HCT116 (cell line): ENCODE data around the gene LSAMP. TPM values are rescaled to one million over a fixed set of nuclear protein-coding genes. Genes with fewer than 3 reads are reported as not detected.

ENCODE experiments used
- ATAC-seq: fragments of 200-7000 bp; cut with Tn5 transposase; 2 replicates; pipeline ENCODE4 v1.9.1; 2020; ENCODE audit warnings: mild to moderate bottlenecking, moderate library complexity
- BruUV-seq: library from RNA; stranded (reverse); fragments of 400-500 nt; replicated peaks from 2 replicates; lab custom pipeline; 2021; lab: Mats Ljungman, UMichigan
- CTCF ChIA-PET: fragments of 300-600 bp; sonication (Branson Sonifier 250); formaldehyde crosslinking; loops from one replicate; lab custom pipeline; 2021; ENCODE audit warnings: antibody characterized with exemption; lab: Charles Lee
- POLR2A ChIA-PET: fragments of 300-600, 350-600 bp; sonication (Branson Sonifier 250); formaldehyde crosslinking; loops from one replicate; lab custom pipeline; 2021; ENCODE audit warnings: antibody characterized with exemption; lab: Charles Lee
- RAD21 ChIA-PET, 2 experiments: fragments of 300-600 bp; sonication (Branson Sonifier 250); formaldehyde crosslinking; loops; one replicate each; lab custom pipeline; 2023; ENCODE audit warnings: low total read pairs in 2 of 2; ENCODE audit not compliant: uncharacterized antibody in 2 of 2, unreplicated experiment in 2 of 2, low non-redundant PET in 1 of 2; lab: Charles Lee
- DNase-seq: peaks from one replicate; pipeline ENCODE4 v3.0.0-alpha.2; 2010; ENCODE audit warnings: low read depth, low spot score
- H2AFZ ChIP-seq: fragments of 200-600 bp; shearing (Covaris generic), sonication (generic); 2 replicates; pipeline ENCODE4 v1.6.1; 2017; ENCODE audit warnings: low read depth, mixed run types, mixed read lengths, antibody characterized with exemption, low read length; ENCODE audit not compliant: poor library complexity, severe bottlenecking
- H3K27ac ChIP-seq: 2 replicates; pipeline ENCODE4 v1.5.1; 2012; ENCODE audit warnings: low read depth, low read length
- H3K27me3 ChIP-seq: fragments of 200-600 bp; sonication (generic); 2 replicates; pipeline ENCODE4 v1.6.1; 2016; ENCODE audit warnings: mixed run types, low read length, mixed read lengths; ENCODE audit not compliant: insufficient read depth
- H3K36me3 ChIP-seq, 2 experiments: fragments of 200-500 bp in 1 of 2; fragments of 200-600 bp in 1 of 2; sonication (Bioruptor generic) in 1 of 2; sonication (generic) in 1 of 2; 2 replicates each; pipeline versions ENCODE4 v1.5.1 to v1.6.1; 2014 to 2016; ENCODE audit warnings: low read length in 2 of 2, inconsistent platforms in 1 of 2, mixed read lengths in 1 of 2, mixed run types in 1 of 2; ENCODE audit not compliant: insufficient read depth in 2 of 2, control insufficient read depth in 1 of 2
- H3K4me1 ChIP-seq, 2 experiments: fragments of 200-600 bp in 1 of 2; sonication (generic) in 1 of 2; 2 replicates each; pipeline versions ENCODE4 v1.5.1 to v1.6.1; 2012 to 2017; ENCODE audit warnings: low read length in 2 of 2, inconsistent platforms in 1 of 2, mild to moderate bottlenecking in 1 of 2, mixed read lengths in 1 of 2, mixed run types in 1 of 2, moderate library complexity in 1 of 2; ENCODE audit not compliant: insufficient read depth in 2 of 2, control insufficient read depth in 1 of 2
- H3K4me2 ChIP-seq: fragments of 200-600 bp; sonication (generic); 2 replicates; pipeline ENCODE4 v1.6.1; 2017; ENCODE audit warnings: mixed run types, low read length, mixed read lengths
- H3K4me3 ChIP-seq, 2 experiments: fragments of 200-600 bp in 1 of 2; sonication (generic) in 1 of 2; replicated peaks in 1 of 2; 2 replicates each; pipeline ENCODE4 v1.5.1; 2011 to 2016; ENCODE audit warnings: low read length in 2 of 2, control low read depth in 1 of 2, low read depth in 1 of 2, mild to moderate bottlenecking in 1 of 2, mixed read lengths in 1 of 2, mixed run types in 1 of 2
- H3K79me2 ChIP-seq: fragments of 200-600 bp; sonication (generic); 2 replicates; pipeline ENCODE4 v1.6.1; 2017; ENCODE audit warnings: mild to moderate bottlenecking, mixed run types, low read length, moderate library complexity, mixed read lengths; ENCODE audit not compliant: insufficient read depth
- H3K9ac ChIP-seq: fragments of 200-600 bp; sonication (generic); 2 replicates; pipeline ENCODE4 v1.6.1; 2016; ENCODE audit warnings: low read length, mixed read lengths
- H3K9me2 ChIP-seq: fragments of 200-600 bp; sonication (generic), shearing (Covaris generic); 2 replicates; pipeline ENCODE4 v1.6.1; 2017; ENCODE audit warnings: mixed run types, mild to moderate bottlenecking, moderate library complexity; ENCODE audit not compliant: insufficient read depth
- H3K9me3 ChIP-seq, 2 experiments: fragments of 200-500 bp in 1 of 2; fragments of 200-600 bp in 1 of 2; sonication (Bioruptor generic) in 1 of 2; sonication (generic) in 1 of 2; 2 replicates each; pipeline ENCODE4 v1.6.1; 2014 to 2017; ENCODE audit warnings: low read length in 2 of 2, mixed read lengths in 2 of 2, inconsistent platforms in 1 of 2, low read depth in 1 of 2, mild to moderate bottlenecking in 1 of 2, mixed run types in 1 of 2, moderate library complexity in 1 of 2; ENCODE audit not compliant: control insufficient read depth in 1 of 2, insufficient read depth in 1 of 2
- H4K20me1 ChIP-seq: fragments of 200-600 bp; sonication (generic), shearing (Covaris generic); 2 replicates; pipeline ENCODE4 v1.6.1; 2017; ENCODE audit warnings: mixed run types, mild to moderate bottlenecking, moderate library complexity; ENCODE audit not compliant: insufficient read depth
- ATF3 ChIP-seq: IDR thresholded peaks from 2 replicates; pipeline ENCODE4 v1.6.1; 2012
- ELF1 ChIP-seq: IDR thresholded peaks from 2 replicates; pipeline ENCODE4 v1.6.1; 2012; ENCODE audit warnings: low read depth, borderline replicate concordance
- EZH2 ChIP-seq: fragments of 200-600 bp; sonication (generic); IDR thresholded peaks from 2 replicates; pipeline ENCODE4 v1.6.1; 2017; ENCODE audit warnings: antibody characterized with exemption, mixed run types
- POLR2A ChIP-seq: IDR thresholded peaks from 2 replicates; pipeline ENCODE4 v1.7.0; 2011; ENCODE audit warnings: borderline replicate concordance; ENCODE audit not compliant: insufficient read depth, insufficient read length; ENCODE audit errors: extremely low read depth
- POLR2AphosphoS5 ChIP-seq: IDR thresholded peaks from 2 replicates; pipeline ENCODE4 v1.6.1; 2011; ENCODE audit warnings: mild to moderate bottlenecking, low read depth, low read length, moderate library complexity
- RAD21 ChIP-seq: IDR thresholded peaks from 2 replicates; pipeline ENCODE4 v1.6.1; 2012; ENCODE audit warnings: low read depth, mild to moderate bottlenecking
- SP1 ChIP-seq: IDR thresholded peaks from 2 replicates; pipeline ENCODE4 v1.6.1; 2012; ENCODE audit warnings: low read depth
- SRF ChIP-seq: IDR thresholded peaks from 2 replicates; pipeline ENCODE4 v1.6.1; 2012; ENCODE audit warnings: low read depth
- TCF7L2 ChIP-seq: IDR thresholded peaks from 2 replicates; pipeline ENCODE4 v1.7.0; 2011; ENCODE audit warnings: borderline replicate concordance, inconsistent platforms; ENCODE audit not compliant: insufficient read depth, insufficient read length; ENCODE audit errors: extremely low read depth
- ZBTB33 ChIP-seq: IDR thresholded peaks from 2 replicates; pipeline ENCODE4 v1.6.1; 2011; ENCODE audit warnings: mild to moderate bottlenecking, low read length, moderate library complexity; ENCODE audit not compliant: insufficient replicate concordance; ENCODE audit errors: extremely low read depth
- ZFX ChIP-seq: fragments of 450-650 bp; IDR thresholded peaks from 2 replicates; pipeline ENCODE4 v1.6.1; 2017
- ZNF274 ChIP-seq: fragments of 200-500 bp; sonication (Bioruptor generic); IDR thresholded peaks from 2 replicates; pipeline ENCODE4 v1.6.1; 2014; ENCODE audit warnings: mild to moderate bottlenecking, low read depth, low read length, inconsistent platforms
- intact Hi-C: fragments of 100-400 bp; cut with micrococcal nuclease; formaldehyde crosslinking; loops from 2 replicates; pipeline ENCODE4 v1.10.0; 2022
- total RNA-seq: library from RNA; stranded (reverse); gene quantifications from one replicate; pipeline ENCODE4 v1.2.1, GENCODE V29; 2021; ENCODE audit not compliant: unreplicated experiment

The LSAMP gene
- total RNA-seq, 1 experiment from 2014 or later = 0.25 TPM

GRCh38 chr3:115968871-115969270, 476.4 kb downstream of the LSAMP start:
- DNase-seq (no peak), ATAC-seq (no peak)
- no peak overlapping the region for H3K9ac ChIP-seq
- H3K27me3 ChIP-seq = no peaks in the 10 kb centered on the region
- H3K9me2 ChIP-seq = no peaks in the 10 kb centered on the region
- intact Hi-C loops = no loop called here
- no peaks in the 10 kb centered on the region for H3K36me3 ChIP-seq
- no peak overlapping the region for H3K4me2 ChIP-seq
- H3K27ac ChIP-seq = no peak overlapping the region
- BruUV-seq = no TSS peak
- H3K9me3 ChIP-seq = no peaks in the 10 kb centered on the region
- ChIA-PET RAD21 (no interaction called here), POLR2A (no interaction called here), CTCF (no interaction called here)
- no peaks in the 10 kb centered on the region for H3K4me1 ChIP-seq
- no peak overlapping the region for H3K4me3 ChIP-seq
- no peak overlapping the region for H2AFZ ChIP-seq
- H3K79me2 ChIP-seq = no peaks in the 10 kb centered on the region
- no peak for TF ChIP-seq SP1
- no peak for TF ChIP-seq RAD21
- no peaks in the 10 kb centered on the region for H4K20me1 ChIP-seq

- no peaks in the 10 kb centered on the region for H3K4me1 ChIP-seq
- H3K27me3 ChIP-seq = peaks cover 27% of the 10 kb centered on the region
- DNase-seq (no peak), ATAC-seq (no peak)
- RAD21 ChIA-PET = no interaction called here
- no peaks in the 10 kb centered on the region for H3K9me2 ChIP-seq
- no peak overlapping the region for H2AFZ ChIP-seq
- H3K9me3 ChIP-seq = no peaks in the 10 kb centered on the region
- no peak overlapping the region for H3K4me2 ChIP-seq
- POLR2A ChIA-PET = no interaction called here
- no peaks in the 10 kb centered on the region for H3K36me3 ChIP-seq
- intact Hi-C loops = no loop called here
- TF ChIP-seq ELF1 (no peak), EZH2 (no peak), RAD21 (no peak), ZBTB33 (no peak), TCF7L2 (no peak), POLR2A (no peak), POLR2AphosphoS5 (no peak), SRF (no peak), ZNF274 (no peak), ATF3 (no peak), ZFX (no peak)
- TF ChIP-seq, all 23 proteins: peak for 0
- no peaks in the 10 kb centered on the region for H3K79me2 ChIP-seq
- no peaks in the 10 kb centered on the region for H4K20me1 ChIP-seq
- no peak overlapping the region for H3K4me3 ChIP-seq
- no TSS peak for BruUV-seq
- no peak overlapping the region for H3K27ac ChIP-seq
- H3K9ac ChIP-seq = no peak overlapping the region
- CTCF ChIA-PET = no interaction called here
These were observed 483.9 kb downstream of the LSAMP start for GRCh38 chr3:115961380-115961779.
